ENCODE data around the gene COG1.

Gene COG1

DNA sequence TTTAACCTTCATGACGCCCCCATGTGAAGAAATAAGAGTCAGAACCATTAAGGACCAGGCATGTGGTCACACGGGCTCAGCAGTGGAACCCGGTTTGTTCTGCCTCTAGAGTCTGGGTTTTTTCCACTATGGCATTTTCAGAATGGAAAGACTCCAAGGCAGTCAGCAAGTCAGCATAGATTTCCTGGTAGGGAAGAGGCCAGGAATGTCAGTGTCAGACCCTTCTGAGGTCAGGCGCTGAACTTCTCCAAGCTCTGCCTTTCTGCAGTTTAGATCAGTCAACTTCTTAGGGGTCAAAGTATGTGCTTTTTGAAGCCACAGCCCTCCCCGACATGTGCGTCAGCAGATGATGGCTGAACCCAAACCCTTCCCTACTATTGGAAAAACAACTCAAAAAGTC, 24.2 kb upstream of the COG1 start:
- DNase-seq (ENCODE audit: low read depth): no peak

DNA sequence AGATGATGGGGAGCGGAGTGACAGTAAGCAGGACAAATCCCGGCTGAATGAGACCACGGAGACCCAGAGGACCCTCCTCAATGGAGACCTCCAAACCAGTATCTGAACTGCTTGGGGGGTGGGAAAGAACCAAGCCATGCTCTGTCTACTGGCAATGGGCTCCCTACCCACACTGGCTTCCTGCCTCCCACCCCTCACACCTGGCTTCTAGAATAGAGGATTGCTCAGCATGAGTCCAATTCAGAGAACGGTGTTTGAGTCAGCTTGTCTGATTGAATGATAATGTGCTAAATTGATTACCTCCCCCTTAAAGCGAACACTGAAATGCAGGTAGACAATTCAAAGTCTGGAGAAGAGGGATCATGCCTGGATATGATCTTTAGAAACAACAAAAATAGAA, 22.5 kb upstream of the COG1 start:
- DNase-seq (ENCODE audit: low read depth): no peak

GRCh38 chr17:73172252-73172651, 20.6 kb upstream of the COG1 start:
- DNase-seq (ENCODE audit: low read depth): no peak

DNA sequence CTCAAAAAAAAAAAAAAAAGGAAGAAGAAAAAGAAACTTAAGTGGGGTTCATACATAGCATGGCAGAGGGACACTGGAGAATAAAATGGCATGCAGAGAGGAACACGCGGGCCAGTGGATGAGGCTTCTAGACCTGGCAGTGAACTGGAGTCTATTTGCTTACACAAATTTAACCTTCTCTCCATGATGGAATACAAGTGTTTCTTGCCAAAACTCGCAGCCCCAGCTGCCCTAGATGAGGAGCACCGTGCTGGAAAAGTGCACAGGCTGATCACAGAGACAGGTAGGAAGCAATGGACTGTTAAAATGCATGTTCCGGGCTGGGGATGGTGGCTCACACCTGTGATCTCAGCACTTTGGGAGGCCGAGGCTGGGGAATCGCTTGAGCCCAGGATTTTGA, 18.7 kb upstream of the COG1 start:
- no peak for DNase-seq (ENCODE audit: low read depth)

DNA sequence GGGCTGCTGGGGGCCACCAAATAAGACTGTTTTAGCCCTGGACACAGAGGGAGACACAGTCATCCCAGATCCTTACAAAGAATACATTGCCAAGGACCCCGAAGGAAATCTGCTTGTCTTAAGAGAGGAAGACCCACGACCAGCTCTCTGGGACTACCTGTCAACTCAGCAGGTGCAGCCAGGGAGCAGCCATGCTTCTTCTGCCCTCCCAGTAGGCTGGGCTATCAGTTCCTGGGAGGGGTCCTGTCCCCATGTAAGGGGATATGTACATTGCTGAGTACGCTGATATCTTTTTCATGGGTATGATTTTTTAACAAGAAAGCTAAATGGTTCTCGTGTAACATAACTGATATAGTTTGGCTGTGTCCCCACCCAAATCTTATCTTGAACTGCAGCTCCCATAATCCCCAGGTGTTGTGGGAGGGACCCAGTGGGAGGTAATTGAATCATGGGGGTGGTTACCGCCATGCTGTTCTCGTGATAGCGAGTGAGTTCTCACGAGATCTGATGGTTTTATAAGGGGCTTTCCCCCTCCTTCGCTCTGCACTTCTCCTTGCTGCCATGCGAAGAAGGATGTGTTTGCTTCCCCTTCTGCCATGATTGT, 16.8 kb upstream of the COG1 start:
- DNase-seq (ENCODE audit: low read depth): no peak

- no peak for DNase-seq (ENCODE audit: low read depth)
Measured at GRCh38 chr17:73179387-73179786, 13.5 kb upstream of the COG1 start.

DNA sequence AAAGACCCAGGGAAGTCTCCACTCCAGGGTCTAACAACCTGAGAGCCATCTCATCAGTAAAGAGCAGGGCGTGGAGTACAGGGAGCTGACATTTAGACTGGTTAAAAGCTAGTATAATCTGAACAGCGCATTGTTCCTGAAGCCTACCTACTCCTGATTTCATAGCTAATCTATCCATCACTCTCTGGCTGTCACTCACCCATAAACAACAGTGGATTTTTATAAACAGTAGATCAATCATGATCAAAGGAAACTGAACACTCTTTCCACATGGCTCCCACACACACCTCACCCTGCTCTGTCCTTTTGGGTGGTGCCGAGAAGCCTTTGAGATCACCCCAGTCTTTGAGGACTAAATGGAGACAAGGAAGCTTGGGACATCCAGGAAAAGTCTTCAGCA, 13.0 kb upstream of the COG1 start:
- no peak for DNase-seq (ENCODE audit: low read depth)

DNA sequence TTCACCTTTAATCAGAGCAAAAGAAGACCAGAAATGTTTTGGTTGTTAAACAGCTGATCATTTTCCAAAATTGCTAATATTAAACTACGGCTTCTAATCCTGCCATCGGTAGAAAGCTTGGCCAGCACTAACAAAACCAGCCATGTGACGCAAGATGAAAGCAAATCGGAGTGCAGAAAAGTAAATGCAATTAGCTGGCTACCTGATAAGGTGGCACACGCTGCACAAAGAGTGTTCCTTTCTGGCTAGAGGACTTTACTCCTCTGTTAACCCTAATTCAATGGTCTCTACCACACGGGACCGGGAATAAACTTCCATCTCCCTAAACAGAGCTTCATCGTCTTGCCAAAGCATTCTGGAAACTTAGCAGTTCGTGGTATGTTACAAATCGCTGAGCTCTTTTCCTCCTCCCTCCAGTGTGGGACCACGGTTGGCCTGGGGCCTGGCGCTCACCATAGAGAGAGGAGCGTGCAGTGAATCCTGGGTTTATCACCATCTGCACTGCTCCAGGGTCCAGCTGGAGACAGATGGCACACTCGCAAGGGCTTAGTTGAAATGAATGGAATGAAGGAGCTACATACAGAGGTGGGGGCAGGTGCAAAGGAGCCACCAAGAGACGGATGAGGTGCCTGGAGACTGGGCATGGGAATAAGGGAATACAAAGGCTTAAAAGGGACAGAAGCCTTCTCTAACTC, 10.1 kb upstream of the COG1 start:
- DNase-seq (ENCODE audit: low read depth): no peak

DNA sequence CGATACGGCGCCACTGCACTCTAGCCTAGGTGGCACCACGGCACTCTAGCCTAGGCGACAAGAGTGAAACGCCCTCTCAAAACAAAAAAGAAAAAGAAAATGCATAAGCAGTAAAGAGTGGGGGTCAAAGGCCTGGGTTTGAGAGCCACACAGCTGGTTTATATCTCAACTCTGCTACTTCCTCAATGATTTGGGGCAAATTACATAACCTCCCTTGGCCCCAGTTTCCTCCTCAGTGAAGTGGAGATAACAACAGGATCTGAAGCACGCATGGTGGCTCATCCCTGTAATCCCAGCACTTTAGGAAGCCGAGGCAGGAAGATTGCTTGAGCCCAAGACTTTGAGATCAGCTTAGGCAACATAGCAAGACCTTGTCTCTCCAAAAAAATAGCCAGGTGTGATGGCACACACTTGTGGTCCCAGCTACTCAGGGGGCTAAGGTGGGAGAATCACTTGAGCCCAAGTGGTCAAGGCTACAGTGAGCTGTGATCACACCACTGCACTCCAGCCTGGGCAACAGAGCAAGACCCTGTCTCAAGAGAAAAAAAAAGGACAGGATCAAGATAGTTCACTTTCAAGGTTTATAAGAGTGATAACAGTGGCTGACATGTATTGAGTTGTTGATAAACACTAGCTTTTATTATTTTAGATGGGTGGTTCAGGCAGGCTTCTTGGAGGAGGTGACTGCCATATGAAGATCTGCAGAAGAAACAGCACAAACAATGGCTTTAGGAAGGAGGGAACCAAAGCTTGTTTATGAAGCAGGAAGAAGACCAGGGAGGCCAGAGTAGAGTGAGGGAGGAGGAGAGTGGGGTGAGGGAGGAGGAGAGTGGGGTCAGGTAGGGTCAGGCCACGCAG, 8.5 kb upstream of the COG1 start:
- DNase-seq (ENCODE audit: low read depth): no peak

DNA sequence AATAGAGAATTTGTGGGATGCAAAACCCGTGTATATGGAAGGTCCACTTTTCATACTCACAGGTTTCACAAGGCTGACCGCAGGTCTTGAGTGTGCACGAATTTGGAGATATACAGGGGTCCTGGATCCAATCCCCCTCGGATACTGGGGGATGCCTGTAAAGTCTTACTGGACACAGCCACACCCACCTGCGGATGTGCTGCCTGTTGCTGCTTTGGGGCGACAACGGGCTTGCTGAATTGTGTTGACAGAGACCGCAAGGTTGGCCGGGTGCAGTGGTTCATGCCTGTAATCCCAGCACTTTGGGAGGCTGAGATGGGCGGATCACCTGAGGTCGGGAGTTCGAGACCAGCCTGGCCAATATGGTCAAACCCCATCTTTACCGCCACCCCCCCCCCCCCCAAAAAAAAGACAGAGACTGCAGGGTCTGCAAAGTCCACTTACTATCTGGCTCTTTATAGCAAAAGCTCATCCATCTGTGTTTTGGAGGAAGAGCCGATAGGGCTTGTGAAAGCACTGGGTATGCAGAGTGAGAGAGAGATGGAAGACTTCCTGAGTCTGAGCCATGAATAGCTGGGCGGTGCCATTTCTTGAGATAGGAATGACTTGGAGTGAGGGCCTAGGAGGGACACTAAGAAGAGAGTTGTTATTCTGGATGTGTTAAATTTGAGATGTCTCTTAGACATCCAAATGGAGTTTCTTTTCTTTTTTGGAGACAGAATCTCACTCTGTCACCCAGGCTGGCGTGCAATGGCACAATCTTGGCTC, 6.4 kb upstream of the COG1 start:
- DNase-seq (ENCODE audit: low read depth): no peak

GRCh38 chr17:73187203-73187769, 5.6 kb upstream of the COG1 start:
- DNase-seq (ENCODE audit: low read depth): no peak

DNA sequence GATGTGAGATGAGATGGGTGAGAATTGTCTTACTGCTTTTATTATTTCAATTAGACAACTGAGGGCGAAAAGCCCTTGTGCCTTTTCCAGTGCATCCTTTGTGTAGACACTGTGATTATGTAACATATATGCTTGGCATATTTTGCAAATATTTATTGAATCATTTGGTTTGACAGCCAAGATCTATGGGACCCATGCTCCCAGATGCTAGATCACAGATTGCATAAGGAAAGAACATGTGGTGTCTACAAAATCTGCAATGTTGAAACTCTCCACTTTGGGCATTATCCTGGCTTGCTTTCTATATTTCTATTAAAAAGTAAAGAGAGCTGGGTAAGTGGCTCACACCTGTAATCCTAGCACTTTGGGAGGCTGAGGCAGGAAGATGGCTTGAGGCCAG, 4.8 kb upstream of the COG1 start:
- no peak for DNase-seq (ENCODE audit: low read depth)

DNA sequence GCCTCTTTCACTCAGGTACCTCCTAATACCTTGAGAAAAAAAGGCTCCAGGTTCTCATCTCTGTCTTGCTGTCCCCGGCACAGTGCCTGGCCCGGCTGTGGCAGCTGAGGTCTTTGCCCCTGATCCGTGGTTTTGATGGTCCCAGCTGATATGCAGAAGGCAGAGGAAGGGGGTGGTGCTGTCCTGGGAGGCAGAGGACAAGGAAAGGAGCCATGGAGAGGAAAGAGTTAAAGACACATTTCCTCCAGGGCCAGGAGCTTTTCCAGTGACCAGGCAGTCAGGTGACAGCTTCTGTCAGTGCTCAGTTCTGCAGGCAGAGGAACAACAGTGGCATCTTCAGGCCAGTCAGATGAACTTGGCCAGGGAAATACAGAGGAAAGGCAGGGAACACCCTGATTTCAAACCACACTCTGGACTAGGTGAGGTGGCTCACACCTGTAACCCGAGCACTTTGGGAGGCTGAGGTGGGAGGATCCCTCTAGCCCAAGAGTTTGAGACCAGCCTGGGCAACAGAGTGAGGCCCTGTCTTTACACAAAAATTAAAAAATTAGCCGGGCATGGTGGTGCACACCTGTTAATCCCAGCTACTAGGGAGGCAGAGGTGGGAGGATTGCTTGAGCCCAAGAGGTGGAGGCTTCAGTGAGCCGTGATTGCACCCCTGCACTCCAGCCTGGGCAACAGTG, 3.3 kb upstream of the COG1 start:
- no peak for DNase-seq (ENCODE audit: low read depth)

DNA sequence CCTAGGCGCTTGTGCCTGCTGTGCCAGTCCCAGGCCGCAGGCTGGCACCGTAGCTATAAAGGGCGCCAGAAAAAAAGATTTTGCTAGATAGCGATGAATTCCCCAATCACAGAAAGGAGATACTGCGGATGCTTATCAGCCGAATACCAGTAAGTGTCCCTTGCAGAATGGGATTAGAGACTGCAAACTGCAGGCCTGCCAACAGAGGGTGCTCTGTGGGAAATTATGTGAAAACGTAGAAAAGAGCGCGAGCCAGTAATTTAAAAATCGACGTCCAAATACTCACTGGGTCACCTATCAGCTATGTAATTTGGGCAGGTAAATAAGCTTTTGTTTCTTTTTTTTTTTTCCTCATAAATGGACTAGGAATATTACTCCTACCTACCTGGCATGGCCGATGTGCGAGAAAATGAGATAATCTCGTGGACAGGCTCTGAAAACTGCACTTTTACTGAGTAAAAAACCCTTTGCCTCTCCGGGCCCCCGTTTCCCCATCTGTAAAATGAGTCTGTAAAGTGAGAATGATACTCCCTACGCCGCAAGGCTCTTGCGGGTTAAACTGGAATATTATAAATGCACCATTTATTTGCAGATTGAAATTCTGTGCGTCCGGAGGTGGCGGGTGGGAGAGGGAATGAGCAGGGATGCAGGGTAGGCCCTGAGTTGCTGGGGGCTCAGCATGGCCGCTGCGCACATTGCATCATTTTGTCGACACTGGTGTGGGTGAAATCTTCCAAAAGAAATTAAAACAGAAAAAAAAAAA, 1.2 kb upstream of the COG1 start:
- peak; percentile 46 for DNase-seq (ENCODE audit: low read depth)

- peak; percentile 31 for DNase-seq (ENCODE audit: low read depth)
Measured at GRCh38 chr17:73192206-73192893, 505 bp upstream of the COG1 start.

DNA sequence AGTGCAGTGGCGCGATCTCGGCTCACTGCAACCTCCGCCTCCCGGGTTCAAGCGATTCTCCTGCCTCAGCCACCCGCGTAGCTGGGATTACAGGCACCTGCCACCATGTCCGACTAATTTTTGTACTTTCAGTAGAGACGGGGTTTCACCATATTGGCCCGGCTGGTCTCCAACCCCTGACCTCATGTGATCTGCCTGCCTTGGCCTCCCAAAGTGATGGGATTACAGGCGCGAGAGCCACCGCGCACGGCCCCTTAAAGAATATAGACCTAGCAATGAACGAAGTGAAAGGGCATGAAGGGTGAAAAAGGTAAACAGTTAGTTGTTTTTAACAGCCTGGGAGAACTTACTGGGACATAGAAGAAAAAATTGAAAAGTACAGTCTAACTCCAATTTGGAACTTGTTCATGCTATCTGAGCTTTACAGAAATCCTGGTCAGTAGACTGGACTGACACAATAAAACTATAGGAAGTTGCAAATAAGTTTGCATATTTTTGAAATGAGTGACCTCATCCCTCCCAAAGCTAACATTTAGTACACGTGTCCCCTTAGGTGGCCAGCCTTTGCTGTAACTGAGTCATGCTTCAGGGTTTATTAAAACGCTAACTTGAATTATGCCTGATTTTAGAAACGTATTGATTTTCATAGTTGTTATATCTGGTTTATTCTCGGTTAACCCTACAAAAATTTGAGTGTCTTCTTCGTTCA, 1.8 kb downstream of the COG1 start:
- no peak for DNase-seq (ENCODE audit: low read depth)

- DNase-seq (ENCODE audit: low read depth): no peak
Measured at GRCh38 chr17:73196500-73196899, 3.6 kb downstream of the COG1 start.

DNA sequence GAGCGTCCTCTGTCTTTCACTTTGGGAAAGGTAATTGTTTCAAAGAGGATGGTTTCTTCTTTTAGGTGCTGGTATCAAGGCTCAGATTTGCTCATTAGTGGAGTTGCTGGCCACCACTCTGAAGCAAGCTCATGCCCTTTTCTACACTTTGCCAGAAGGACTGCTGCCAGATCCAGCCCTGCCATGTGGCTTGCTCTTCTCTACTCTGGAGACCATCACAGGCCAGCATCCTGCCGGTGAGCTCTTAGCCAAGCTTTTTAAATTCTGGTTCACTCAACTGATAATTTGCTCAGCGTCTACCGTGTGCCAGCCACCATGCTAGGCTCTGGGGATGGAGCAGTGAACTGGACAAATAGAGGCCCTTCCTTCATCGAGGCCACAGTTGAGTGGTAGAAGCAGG, 4.3 kb downstream of the COG1 start:
- no peak for DNase-seq (ENCODE audit: low read depth)

DNA sequence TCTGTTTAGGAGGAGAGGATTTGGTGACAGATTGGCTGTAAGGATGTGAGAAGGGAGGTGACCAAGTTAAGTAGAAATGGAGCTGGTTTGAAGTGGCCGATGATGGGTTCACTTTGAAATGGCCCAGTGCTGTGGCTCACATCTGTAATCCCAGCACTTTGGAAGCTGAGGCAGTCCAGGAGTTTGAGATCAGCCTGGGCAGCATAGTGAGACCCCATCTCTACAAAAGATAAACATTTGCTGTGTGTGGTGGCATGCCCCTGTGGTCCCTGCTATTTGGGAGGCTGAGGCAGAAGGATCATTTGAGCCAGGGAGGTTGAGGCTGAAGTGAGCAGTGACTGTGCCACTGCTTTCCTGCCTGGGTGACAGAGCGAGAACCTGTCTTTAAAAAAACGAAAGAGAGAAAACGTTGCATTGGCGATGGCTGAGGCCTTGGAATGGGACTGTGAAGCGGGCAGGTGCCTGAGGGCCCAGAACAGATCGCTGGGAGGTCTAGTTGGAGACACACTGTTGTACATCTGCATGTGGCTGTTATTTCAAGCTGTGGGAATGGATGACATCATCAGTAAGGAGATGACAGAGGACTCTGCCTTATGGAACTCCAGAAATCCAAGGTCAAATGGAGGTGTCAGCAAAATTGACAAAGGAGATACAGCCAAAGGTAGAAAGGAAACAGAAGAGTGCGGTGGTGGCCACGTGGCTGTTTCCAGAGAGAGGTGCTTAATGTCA, 5.5 kb downstream of the COG1 start:
- no peak for DNase-seq (ENCODE audit: low read depth)

All from activated gamma-delta T cell treated with anti-CD3 and anti-CD28 coated beads, Interleukin-2, amount 50 U/mL, for 16 hours (primary cell).